Transverse colon (tissue), 3 donors: Measurements from ENCODE around the gene TAS2R8.

ENCODE experiments used
- CTCF ChIP-seq, 5 experiments: fragments of 200-600 bp in 3 of 5; fragments of 450-650 bp in 2 of 5; sonication (generic) in 3 of 5; IDR thresholded peaks; 1 replicate in 2 of 5; 2 replicates in 3 of 5; pipeline ENCODE4 v1.5.1; 2016 to 2017; ENCODE audit warnings: antibody characterized with exemption in 5 of 5, inconsistent platforms in 3 of 5, mild to moderate bottlenecking in 2 of 5, moderate library complexity in 1 of 5
- EP300 ChIP-seq: sonication (generic); formaldehyde crosslinking; IDR thresholded peaks from one replicate; pipeline ENCODE4 v1.6.1; 2017; ENCODE audit warnings: antibody characterized with exemption, low read depth

DNA sequence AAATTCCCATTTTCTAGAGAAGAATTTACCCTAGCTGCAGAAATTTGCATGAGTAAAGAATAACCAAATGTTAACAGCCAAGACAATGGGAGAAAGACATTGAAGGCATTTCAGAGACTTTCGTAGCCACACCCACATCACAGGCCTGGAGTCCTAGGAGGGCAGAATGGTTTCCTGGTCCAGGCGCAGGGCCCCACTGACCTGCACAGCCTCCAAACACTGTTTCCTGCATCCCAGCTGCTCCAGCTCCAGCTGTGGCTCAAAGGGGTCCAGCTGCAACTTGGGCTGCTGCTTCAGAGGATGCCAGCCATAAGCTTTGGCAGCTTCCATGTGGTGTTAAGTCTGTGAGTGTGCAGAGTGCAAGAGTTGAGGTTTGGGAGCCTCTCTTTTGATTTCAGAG lies 48.7 kb upstream of the TAS2R8 start:
- no peak for TF ChIP-seq CTCF (IDR thresholded peaks at IDR 0.05)
- no peak for TF ChIP-seq EP300
